HUES64 (cell line): ENCODE measurements around the gene OPTC.

ENCODE experiments used
- H3K27ac ChIP-seq: 2 replicates; pipeline ENCODE4 v1.7.0; 2013; ENCODE audit warnings: low read depth, low read length, inconsistent platforms
- H3K27me3 ChIP-seq: 2 replicates; pipeline ENCODE4 v1.6.1; 2013; ENCODE audit warnings: mild to moderate bottlenecking, low read length; ENCODE audit not compliant: insufficient read depth
- H3K36me3 ChIP-seq: 2 replicates; pipeline ENCODE4 v1.6.1; 2013; ENCODE audit warnings: mild to moderate bottlenecking, low read length; ENCODE audit not compliant: insufficient read depth
- H3K4me1 ChIP-seq: 2 replicates; pipeline ENCODE4 v1.6.1; 2013; ENCODE audit warnings: mild to moderate bottlenecking, low read length, moderate library complexity; ENCODE audit not compliant: insufficient read depth
- H3K4me3 ChIP-seq: 2 replicates; pipeline ENCODE4 v1.5.1; 2013; ENCODE audit warnings: mild to moderate bottlenecking, low read length, moderate library complexity
- H3K9ac ChIP-seq: 2 replicates; pipeline ENCODE4 v1.6.1; 2013; ENCODE audit warnings: mild to moderate bottlenecking, low read depth, low read length
- H3K9me3 ChIP-seq: 2 replicates; pipeline ENCODE4 v1.6.1; 2013; ENCODE audit warnings: low read depth, low read length; ENCODE audit not compliant: insufficient read depth
- WGBS: fragments of 150-250, 120-280 bp; methylation state at CpG from one replicate; pipeline ENCODE4 v1.1.7; 2013; ENCODE audit warnings: missing lambda C conversion rate; 5-methylcytosine and 5-hydroxymethylcytosine counted together

Gene OPTC

GRCh38 chr1:203524824-203525223 is 30.9 kb downstream of the OPTC start:
- H3K27me3 ChIP-seq, result peaks cover 30% of the 10 kb centered on the region
- H3K4me1 ChIP-seq, result peaks cover 37% of the 10 kb centered on the region
- no peaks in the 10 kb centered on the region for H3K9me3 ChIP-seq
- H3K27ac ChIP-seq, result no peak overlapping the region
- H3K4me3 ChIP-seq, result no peak overlapping the region
- H3K36me3 ChIP-seq, result no peaks in the 10 kb centered on the region
- H3K9ac ChIP-seq, result no peak overlapping the region
- WGBS, result 84% methylated on average over 4 of the region's 4 CpGs

GRCh38 chr1:203525685-203526084 is 31.7 kb downstream of the OPTC start:
- Histone ChIP-seq H3K4me1 (peaks cover 28% of the 10 kb centered on the region), H3K9ac (no peak overlapping the region), H3K27me3 (peaks cover 21% of the 10 kb centered on the region), H3K9me3 (no peaks in the 10 kb centered on the region), H3K36me3 (no peaks in the 10 kb centered on the region), H3K4me3 (no peak overlapping the region), H3K27ac (no peak overlapping the region)
- WGBS, result 95% methylated on average over 3 of the region's 3 CpGs

GRCh38 chr1:203526130-203526529 is 32.2 kb downstream of the OPTC start:
- Histone ChIP-seq H3K36me3 (no peaks in the 10 kb centered on the region), H3K4me3 (no peak overlapping the region), H3K9ac (no peak overlapping the region), H3K27ac (no peak overlapping the region), H3K4me1 (peaks cover 28% of the 10 kb centered on the region), H3K9me3 (no peaks in the 10 kb centered on the region), H3K27me3 (peaks cover 17% of the 10 kb centered on the region)
- WGBS, result 93% methylated on average over 4 of the region's 5 CpGs

- H3K27ac ChIP-seq, result no peak overlapping the region
- H3K4me1 ChIP-seq, result peaks cover 25% of the 10 kb centered on the region
- WGBS, result 69% methylated on average over 6 of the region's 6 CpGs
- H3K9me3 ChIP-seq, result no peaks in the 10 kb centered on the region
- H3K27me3 ChIP-seq, result peaks cover 13% of the 10 kb centered on the region
- H3K36me3 ChIP-seq, result no peaks in the 10 kb centered on the region
- H3K4me3 ChIP-seq, result no peak overlapping the region
- no peak overlapping the region for H3K9ac ChIP-seq
Observed at GRCh38 chr1:203526572-203526971, 32.6 kb downstream of the OPTC start.

GRCh38 chr1:203527013-203527412 is 33.1 kb downstream of the OPTC start:
- Histone ChIP-seq H3K27me3 (peaks cover 8% of the 10 kb centered on the region; the same call in 1 of the 2 replicates), H3K27ac (no peak overlapping the region), H3K4me1 (peaks cover 20% of the 10 kb centered on the region), H3K9me3 (no peaks in the 10 kb centered on the region), H3K36me3 (no peaks in the 10 kb centered on the region), H3K4me3 (no peak overlapping the region), H3K9ac (no peak overlapping the region)

GRCh38 chr1:203528063-203528462 is 34.1 kb downstream of the OPTC start:
- 88% methylated on average over 3 of the region's 3 CpGs for WGBS

GRCh38 chr1:203528976-203529835 is 35.3 kb downstream of the OPTC start:
- WGBS, result 83% methylated on average over 5 of the region's 6 CpGs

More at GRCh38 chr1:203528063-203528462, 34.1 kb downstream of the OPTC start:
- Histone ChIP-seq H3K27me3 (no peaks in the 10 kb centered on the region), H3K9ac (no peak overlapping the region), H3K9me3 (no peaks in the 10 kb centered on the region), H3K4me1 (peaks cover 13% of the 10 kb centered on the region; the same call in 1 of the 2 replicates), H3K27ac (no peak overlapping the region), H3K4me3 (no peak overlapping the region), H3K36me3 (no peaks in the 10 kb centered on the region)

GRCh38 chr1:203531063-203531462 is 37.1 kb downstream of the OPTC start:
- H3K27ac ChIP-seq, result no peak overlapping the region
- 92% methylated on average over 1 of the region's 3 CpGs for WGBS
- H3K9me3 ChIP-seq, result no peaks in the 10 kb centered on the region
- H3K9ac ChIP-seq, result no peak overlapping the region
- no peaks in the 10 kb centered on the region for H3K27me3 ChIP-seq
- H3K36me3 ChIP-seq, result no peaks in the 10 kb centered on the region
- H3K4me1 ChIP-seq, result no peaks in the 10 kb centered on the region
- H3K4me3 ChIP-seq, result no peak overlapping the region

More at GRCh38 chr1:203528976-203529835, 35.3 kb downstream of the OPTC start:
- Histone ChIP-seq H3K9me3 (no peaks in the 10 kb centered on the region), H3K9ac (no peak overlapping the region), H3K4me3 (no peak overlapping the region), H3K36me3 (no peaks in the 10 kb centered on the region), H3K4me1 (peaks cover 9% of the 10 kb centered on the region; the same call in 1 of the 2 replicates), H3K27ac (no peak overlapping the region), H3K27me3 (no peaks in the 10 kb centered on the region)

- Histone ChIP-seq H3K9me3 (no peaks in the 10 kb centered on the region), H3K4me1 (no peaks in the 10 kb centered on the region), H3K27me3 (no peaks in the 10 kb centered on the region), H3K9ac (no peak overlapping the region), H3K27ac (no peak overlapping the region), H3K36me3 (no peaks in the 10 kb centered on the region), H3K4me3 (no peak overlapping the region)
Observed at GRCh38 chr1:203534012-203534411, 40.1 kb downstream of the OPTC start.

- no peak overlapping the region for H3K9ac ChIP-seq
- H3K4me3 ChIP-seq, result no peak overlapping the region
- H3K27ac ChIP-seq, result no peak overlapping the region
- H3K36me3 ChIP-seq, result no peaks in the 10 kb centered on the region
- no peaks in the 10 kb centered on the region for H3K9me3 ChIP-seq
- H3K4me1 ChIP-seq, result no peaks in the 10 kb centered on the region
- no peaks in the 10 kb centered on the region for H3K27me3 ChIP-seq
- 89% methylated on average over 3 of the region's 3 CpGs for WGBS
Observed at GRCh38 chr1:203534526-203534925, 40.6 kb downstream of the OPTC start.

GRCh38 chr1:203536575-203536974 is 42.6 kb downstream of the OPTC start:
- WGBS, result 93% methylated on average over 2 of the region's 2 CpGs
- H3K9ac ChIP-seq, result no peak overlapping the region
- no peak overlapping the region for H3K27ac ChIP-seq
- H3K4me3 ChIP-seq, result no peak overlapping the region
- no peaks in the 10 kb centered on the region for H3K27me3 ChIP-seq
- no peaks in the 10 kb centered on the region for H3K36me3 ChIP-seq
- no peaks in the 10 kb centered on the region for H3K9me3 ChIP-seq
- no peaks in the 10 kb centered on the region for H3K4me1 ChIP-seq
